Left ventricle myocardium superior (tissue), 1 donor: ENCODE measurements around the gene CSNK1G1. TPM values are rescaled to one million over a fixed set of nuclear protein-coding genes. Genes with fewer than 3 reads are reported as not detected.
"Not testable (repeated sequence)": the region's sequence is repeated elsewhere in the genome, so short reads cannot be mapped to it uniquely, and the experiment has no call there.

Experiments
- ATAC-seq: fragments of 200-7000 bp; cut with Tn5 transposase; one replicate; pipeline ENCODE4 v1.9.1; 2020; ENCODE audit warnings: mild to moderate bottlenecking, moderate library complexity
- DNase-seq: peaks from one replicate; pipeline ENCODE4 v3.0.0-alpha.2; 2020
- intact Hi-C: fragments of 100-400 bp; cut with micrococcal nuclease; formaldehyde crosslinking; loops from one replicate; pipeline ENCODE4 v1.11.0; 2022
- total RNA-seq: library from RNA; stranded (reverse); fragmentation: NEBNext Ultra II Directional; extraction: Animal tissue kit (Norgen Biotek cat#: 25700); gene quantifications from one replicate; pipeline ENCODE4 v1.2.1, GENCODE V29; 2021
- donor health status: DM: no; HTN: yes; CAD: no; lungs with severe emphysema.

Gene CSNK1G1
- total RNA-seq, 1 donor from 2014 or later: 8.2 TPM

DNA sequence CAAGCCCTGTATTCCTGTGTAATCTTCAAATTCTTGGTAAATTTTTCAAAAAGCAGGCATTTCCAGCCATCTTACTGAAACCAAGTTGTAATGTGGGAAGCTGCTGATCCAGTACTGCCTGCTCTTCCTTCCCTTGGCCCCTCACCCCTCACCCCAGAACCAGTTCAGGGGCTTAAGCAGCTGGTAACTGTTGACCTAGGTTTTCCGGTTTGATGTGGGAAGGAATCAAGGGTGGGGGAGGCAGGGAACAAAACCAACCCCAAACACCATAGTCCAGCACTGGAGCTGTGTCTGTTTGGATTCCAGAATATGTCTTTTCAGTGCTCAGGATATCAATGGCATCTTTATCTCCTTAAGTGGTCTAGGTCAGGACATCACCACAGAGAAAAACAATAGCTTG, 233.5 kb downstream of the CSNK1G1 start:
- DNase-seq (no peak), ATAC-seq (no peak)
- intact Hi-C loops: no loop called here

DNA sequence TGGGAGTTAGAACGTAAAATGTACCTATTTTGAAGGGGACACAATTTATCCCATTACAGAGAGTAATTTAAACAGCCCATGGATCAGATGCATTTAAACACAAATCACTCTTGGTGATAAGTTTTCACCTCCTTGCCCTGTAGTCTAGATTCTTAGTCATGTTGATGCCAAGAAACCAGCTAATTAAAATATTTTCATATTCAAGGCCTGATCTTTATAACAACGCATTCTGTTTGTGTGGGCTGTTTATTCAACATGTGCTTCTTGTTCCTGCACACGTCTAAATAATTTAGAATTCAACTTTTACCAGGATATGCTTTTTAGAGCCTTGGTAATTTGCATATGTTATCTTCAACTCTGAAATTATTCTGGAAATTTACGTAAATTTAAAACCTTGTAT, 234.4 kb downstream of the CSNK1G1 start:
- DNase-seq: no peak
- ATAC-seq: no peak
- intact Hi-C loops: no loop called here

GRCh38 chr15:64120322-64120721, 235.7 kb downstream of the CSNK1G1 start:
- intact Hi-C loops, ATAC-seq, DNase-seq: not testable (repeated sequence)

GRCh38 chr15:64117759-64118487, 238.1 kb downstream of the CSNK1G1 start:
- ATAC-seq: no peak
- no peak for DNase-seq
- intact Hi-C loops: no loop called here

Other genes with a start within 250 kb of the CSNK1G1 start
- 5.6 TPM for gene SNX22, start 204.4 kb downstream of the CSNK1G1 start, total RNA-seq
- gene PPIB, start 193.2 kb downstream of the CSNK1G1 start, total RNA-seq: 106 TPM
- 0.20 TPM for gene PCLAF, start 25.3 kb upstream of the CSNK1G1 start, total RNA-seq
- 11.9 TPM for gene TRIP4, start 31.7 kb upstream of the CSNK1G1 start, total RNA-seq
- 17.7 TPM for gene ZNF609, start 104.4 kb upstream of the CSNK1G1 start, total RNA-seq